HepG2 (cell line): ENCODE results near the gene ACSL6. TPM values are rescaled to one million over a fixed set of nuclear protein-coding genes. Genes with fewer than 3 reads are reported as not detected.
A peak's percentile ranks its signal among the peaks of the same experiment; 100 is the strongest.

Experiments used
- DMAP1 ChIP-seq: IDR thresholded peaks from 2 replicates; pipeline ENCODE4 v1.6.1; 2016
- EED ChIP-seq: sonication (generic); formaldehyde crosslinking; IDR thresholded peaks from 2 replicates; pipeline ENCODE4 v1.5.0; 2020; ENCODE audit warnings: mild to moderate bottlenecking, missing genetic modification reagents
- FLYWCH1 ChIP-seq: sonication (generic); formaldehyde crosslinking; IDR thresholded peaks from 2 replicates; pipeline ENCODE4 v1.8.1; 2023; ENCODE audit warnings: mild to moderate bottlenecking, missing genetic modification reagents
- GABPA ChIP-seq, 2 experiments: IDR thresholded peaks; 2 replicates each; pipeline ENCODE4 v1.6.1; 2011 to 2016; ENCODE audit warnings: low read depth in 2 of 2, low read length in 1 of 2, missing biosample characterization in 1 of 2, missing genetic modification characterization in 1 of 2
- GZF1 ChIP-seq: sonication (generic); formaldehyde crosslinking; IDR thresholded peaks from 2 replicates; pipeline ENCODE4 v1.5.1; 2020; ENCODE audit warnings: mild to moderate bottlenecking, missing genetic modification reagents
- HES4 ChIP-seq: sonication (generic); formaldehyde crosslinking; IDR thresholded peaks from 2 replicates; pipeline ENCODE4 v1.9.0; 2021; ENCODE audit warnings: mild to moderate bottlenecking, missing genetic modification reagents, borderline replicate concordance
- HNF4A ChIP-seq: sonication (generic); formaldehyde crosslinking; IDR thresholded peaks from 2 replicates; pipeline ENCODE4 v1.4.0; 2020; ENCODE audit warnings: missing genetic modification reagents
- MTA1 ChIP-seq: sonication (generic); formaldehyde crosslinking; IDR thresholded peaks from 2 replicates; pipeline ENCODE4 v1.4.0; 2020; ENCODE audit warnings: missing genetic modification reagents, mild to moderate bottlenecking, borderline replicate concordance
- NCOA5 ChIP-seq: sonication (generic); formaldehyde crosslinking; IDR thresholded peaks from 2 replicates; pipeline ENCODE4 v1.4.0; 2020; ENCODE audit warnings: missing genetic modification reagents
- RCOR2 ChIP-seq: IDR thresholded peaks from 2 replicates; pipeline ENCODE4 v1.6.1; 2016; ENCODE audit warnings: missing biosample characterization, missing genetic modification reagents
- RFX3 ChIP-seq: IDR thresholded peaks from 2 replicates; pipeline ENCODE4 v1.6.1; 2016; ENCODE audit warnings: missing biosample characterization, missing genetic modification reagents
- TCF12 ChIP-seq, 2 experiments: fragments of 450-650 bp in 1 of 2; sonication (generic) in 1 of 2; formaldehyde crosslinking in 1 of 2; IDR thresholded peaks; 2 replicates each; pipeline versions ENCODE4 v1.6.1 to v1.8.0; 2017 to 2022; ENCODE audit warnings: antibody characterized with exemption in 1 of 2, mild to moderate bottlenecking in 1 of 2, missing genetic modification reagents in 1 of 2, moderate library complexity in 1 of 2
- ZBTB38 ChIP-seq: sonication (generic); formaldehyde crosslinking; IDR thresholded peaks from 2 replicates; pipeline ENCODE4 v1.5.1; 2020; ENCODE audit warnings: mild to moderate bottlenecking, missing genetic modification reagents
- ZFAT ChIP-seq: sonication (generic); formaldehyde crosslinking; conservative IDR thresholded peaks from 2 replicates; pipeline ENCODE4 v1.8.1; 2023; ENCODE audit warnings: missing genetic modification reagents, inconsistent platforms
- ZNF280D ChIP-seq: sonication (generic); formaldehyde crosslinking; IDR thresholded peaks from 2 replicates; pipeline ENCODE4 v1.5.1; 2020; ENCODE audit warnings: mild to moderate bottlenecking, missing genetic modification reagents
- ZNF430 ChIP-seq: sonication (generic); formaldehyde crosslinking; IDR thresholded peaks from 2 replicates; pipeline ENCODE4 v1.9.0; 2021; ENCODE audit warnings: mild to moderate bottlenecking, missing genetic modification reagents
- ZNF512B ChIP-seq: sonication (generic); formaldehyde crosslinking; IDR thresholded peaks from 2 replicates; pipeline ENCODE4 v1.5.1; 2020; ENCODE audit warnings: missing genetic modification reagents, mild to moderate bottlenecking, borderline replicate concordance
- ZZZ3 ChIP-seq: sonication (generic); formaldehyde crosslinking; IDR thresholded peaks from 2 replicates; pipeline ENCODE4 v1.4.0; 2020; ENCODE audit warnings: missing genetic modification reagents, mild to moderate bottlenecking, borderline replicate concordance
- polyA plus RNA-seq, 8 experiments: library from polyadenylated mRNA; depleted of rRNA in 3 of 8; stranded (reverse) in 7 of 8; unstranded in 1 of 8; fragments of >200 nt; fragmentation: Illumina TruSeq in 4 of 8; extraction: Trizol in 4 of 8; gene quantifications; 2 replicates each; pipeline versions ENCODE4 v1.2.1 to v1.2.3, GENCODE V29; 2011 to 2016; ENCODE audit warnings: low read depth in 4 of 8, missing spikeins in 1 of 8, mixed read lengths in 1 of 8; ENCODE audit not compliant: insufficient read depth in 1 of 8
- total RNA-seq, 5 experiments: library from RNA; depleted of rRNA; stranded (reverse); fragments of >200 nt; fragmentation: Illumina TruSeq; extraction: Trizol; gene quantifications; 2 replicates each; pipeline ENCODE4 v1.2.3, GENCODE V29; 2016; ENCODE audit warnings: low read depth in 1 of 5
- TF ChIP-seq, protein P1 (sequence below): sonication (generic); formaldehyde crosslinking; IDR thresholded peaks from 2 replicates; pipeline ENCODE4 v1.8.0; 2022; ENCODE audit warnings: mild to moderate bottlenecking, missing genetic modification reagents, borderline replicate concordance
- TF ChIP-seq, protein P2 (sequence below): sonication (generic); formaldehyde crosslinking; IDR thresholded peaks from 2 replicates; pipeline ENCODE4 v1.8.1; 2023; ENCODE audit warnings: missing genetic modification reagents, inconsistent platforms, borderline replicate concordance

The ACSL6 gene
- total and polyA plus RNA-seq, 2 of the 13 experiments (the other 11 are each of a cell fraction or from before 2014, with no cell fraction given): 3.7 to 3.8 TPM

GRCh38 chr5:131996210-131997025 is 15.0 kb downstream of the ACSL6 start (continued):
- TF ChIP-seq GABPA (IDR thresholded peaks at IDR 0.05; ENCODE audit: low read depth, low read length): no peak
- TF ChIP-seq GABPA (CRISPR knock-in tag; IDR thresholded peaks at IDR 0.05; ENCODE audit: low read depth): peak; percentile 74; the same call in 1 of the 2 replicates
- TF ChIP-seq FLYWCH1 (CRISPR knock-in tag): no peak
- peak; percentile 89 for TF ChIP-seq MTA1 (CRISPR knock-in tag)
- no peak for TF ChIP-seq TCF12 (IDR thresholded peaks at IDR 0.05)
- TF ChIP-seq TCF12 (CRISPR knock-in tag; IDR thresholded peaks at IDR 0.05): 0 out of 2 replicates have a peak, but pooled peaks have one; percentile 70
- 0 out of 2 replicates have a peak, but pooled peaks have one; percentile 26 for TF ChIP-seq RFX3 (CRISPR knock-in tag)
- peak; percentile 98 for TF ChIP-seq RCOR2 (CRISPR knock-in tag)
- no peak for TF ChIP-seq ZNF430 (CRISPR knock-in tag)
- no peak for TF ChIP-seq EED (CRISPR knock-in tag)
- TF ChIP-seq ZZZ3: no peak
- TF ChIP-seq ZNF280D (CRISPR knock-in tag): 0 out of 2 replicates have a peak, but pooled peaks have one; percentile 62
- TF ChIP-seq, protein P1, sequence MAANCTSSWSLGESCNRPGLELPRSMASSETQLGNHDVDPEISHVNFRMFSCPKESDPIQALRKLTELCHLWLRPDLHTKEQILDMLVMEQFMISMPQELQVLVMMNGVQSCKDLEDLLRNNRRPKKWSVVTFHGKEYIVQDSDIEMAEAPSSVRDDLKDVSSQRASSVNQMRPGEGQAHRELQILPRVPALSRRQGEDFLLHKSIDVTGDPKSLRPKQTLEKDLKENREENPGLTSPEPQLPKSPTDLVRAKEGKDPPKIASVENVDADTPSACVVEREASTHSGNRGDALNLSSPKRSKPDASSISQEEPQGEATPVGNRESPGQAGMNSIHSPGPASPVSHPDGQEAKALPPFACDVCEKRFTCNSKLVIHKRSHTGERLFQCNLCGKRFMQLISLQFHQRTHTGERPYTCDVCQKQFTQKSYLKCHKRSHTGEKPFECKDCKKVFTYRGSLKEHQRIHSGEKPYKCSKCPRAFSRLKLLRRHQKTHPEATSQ: peak; percentile 79; the same call in 1 of the 2 replicates
- no peak for TF ChIP-seq GZF1 (CRISPR knock-in tag)
- TF ChIP-seq HES4 (CRISPR knock-in tag): no peak
- TF ChIP-seq DMAP1 (CRISPR knock-in tag): peak; percentile 70
- no peak for TF ChIP-seq ZFAT (CRISPR knock-in tag)
- TF ChIP-seq HNF4A (CRISPR knock-in tag): peak; percentile 91
- no peak for TF ChIP-seq NCOA5 (CRISPR knock-in tag)
- peak; percentile 18; the same call in 1 of the 2 replicates for TF ChIP-seq ZNF512B (CRISPR knock-in tag)
- TF ChIP-seq, protein P2, sequence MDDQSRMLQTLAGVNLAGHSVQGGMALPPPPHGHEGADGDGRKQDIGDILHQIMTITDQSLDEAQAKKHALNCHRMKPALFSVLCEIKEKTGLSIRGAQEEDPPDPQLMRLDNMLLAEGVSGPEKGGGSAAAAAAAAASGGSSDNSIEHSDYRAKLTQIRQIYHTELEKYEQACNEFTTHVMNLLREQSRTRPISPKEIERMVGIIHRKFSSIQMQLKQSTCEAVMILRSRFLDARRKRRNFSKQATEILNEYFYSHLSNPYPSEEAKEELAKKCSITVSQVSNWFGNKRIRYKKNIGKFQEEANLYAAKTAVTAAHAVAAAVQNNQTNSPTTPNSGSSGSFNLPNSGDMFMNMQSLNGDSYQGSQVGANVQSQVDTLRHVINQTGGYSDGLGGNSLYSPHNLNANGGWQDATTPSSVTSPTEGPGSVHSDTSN (CRISPR knock-in tag): no peak
- TF ChIP-seq ZBTB38 (CRISPR knock-in tag): no peak
